K562 treated with DMSO at 1 percent for 24 hours (cell line): ENCODE data around the gene PRKN. TPM values are rescaled to one million over a fixed set of nuclear protein-coding genes. Genes with fewer than 3 reads are reported as not detected.

ENCODE experiments used
- total RNA-seq: library from RNA; unstranded; fragments of 300-600 nt; gene quantifications from 2 replicates; pipeline ENCODE4 v1.2.3, GENCODE V29; 2022; ENCODE audit warnings: low read depth; ENCODE audit not compliant: insufficient read depth

Gene PRKN
- 0.70 and 0.85 TPM in 2 replicates for total RNA-seq

GRCh38 chr6:162727322-162728182 is at the start of gene PRKN, which contains the start of gene PACRG:
PRKN (minus strand) TSS chr6:162727766.
PACRG (plus strand) TSS chr6:162727974.

Other genes starting within 250 kb of the PRKN start
- gene PACRG, start 208 bp upstream of the PRKN start, total RNA-seq = not detected in 2 replicates